Ovary (tissue), 9 donors: ENCODE measurements around the gene GABRA1. TPM values are rescaled to one million over a fixed set of nuclear protein-coding genes. Genes with fewer than 3 reads are reported as not detected.

ENCODE experiments used
- DNase-seq, 5 donors: peaks; one replicate each; pipeline ENCODE4 v3.0.0-alpha.2; 2019 to 2020
- H3K27ac ChIP-seq, 2 donors: fragments of 200-600 bp; one replicate each; pipeline versions ENCODE4 v1.5.1 to v1.8.0; 2019 to 2022
- H3K27me3 ChIP-seq: fragments of 200-600 bp; one replicate; pipeline ENCODE4 v1.8.0; 2022
- H3K36me3 ChIP-seq: fragments of 200-600 bp; sonication (generic); one replicate; pipeline ENCODE4 v1.5.1; 2019
- H3K4me1 ChIP-seq: one replicate; pipeline ENCODE4 v1.8.1; 2013; ENCODE audit warnings: mild to moderate bottlenecking, moderate library complexity; ENCODE audit not compliant: insufficient read depth
- H3K4me3 ChIP-seq: fragments of 200-600 bp; sonication (generic); one replicate; pipeline ENCODE4 v1.5.1; 2017
- H3K9me3 ChIP-seq, 2 donors: fragments of 200-600 bp in 1 of 2; sonication (generic) in 1 of 2; one replicate each; pipeline versions ENCODE4 v1.5.1 to v1.8.1; 2013 to 2019; ENCODE audit warnings: mild to moderate bottlenecking in 1 of 2, moderate library complexity in 1 of 2
- CTCF ChIP-seq, 3 donors: fragments of 450-650 bp in 2 of 3; fragments of 200-600 bp in 1 of 3; IDR thresholded peaks; one replicate each; pipeline versions ENCODE4 v1.5.1 to v1.8.0; 2016 to 2022; ENCODE audit warnings: antibody characterized with exemption in 3 of 3, mild to moderate bottlenecking in 1 of 3
- EP300 ChIP-seq: sonication (generic); formaldehyde crosslinking; IDR thresholded peaks from one replicate; pipeline ENCODE4 v1.6.1; 2017; ENCODE audit warnings: antibody characterized with exemption
- POLR2A ChIP-seq: fragments of 450-650 bp; IDR thresholded peaks from one replicate; pipeline ENCODE4 v1.6.1; 2017; ENCODE audit warnings: antibody characterized with exemption, mild to moderate bottlenecking, moderate library complexity
- WGBS, 3 donors: extraction: QIAGEN DNeasy Blood & Tissue Kit in 1 of 3; methylation state at CpG; one replicate each; pipeline versions ENCODE4 v1.1.5 to v1.1.7; 2013 to 2017; 5-methylcytosine and 5-hydroxymethylcytosine counted together
- intact Hi-C, 4 donors: fragments of 100-400 bp; cut with DNase I; formaldehyde crosslinking; loops; one replicate each; pipeline versions ENCODE4 v1.11.0 to v1.15.1; 2022 to 2023
- polyA plus RNA-seq, 2 donors: library from polyadenylated mRNA; stranded (reverse); fragments of 200-250 nt in 1 of 2; fragments of 350-450 nt in 1 of 2; fragmentation: Illumina TruSeq in 1 of 2; extraction: RNeasy Lipid Tissue Mini Kit (QIAGEN cat#74804) in 1 of 2; gene quantifications; one replicate each; pipeline ENCODE4 v1.2.3, GENCODE V29; 2013 to 2014
- total RNA-seq, 7 donors: library from RNA; depleted of rRNA in 2 of 7; stranded (reverse); fragments of >200 nt in 2 of 7; fragmentation: NEBNext Ultra II Directional in 3 of 7; extraction: Animal tissue kit (Norgen Biotek cat#: 25700) in 3 of 7; gene quantifications; one replicate each; pipeline versions ENCODE4 v1.1.0 to v1.2.4, GENCODE V29; 2016 to 2023
- donor health status: DM: no; HTN: no; CAD: no; lungs with moderate emphysema.
- donor health status: DM: no; HTN: no; CAD: no.
- donor health status: Bipolar disorder and iron deficiency.
- donor health status: DM: yes; HTN: yes; CAD: no.
- donor health status: DM: no; HTN: no; CAD: no.
- donor health status: DM: yes; HTN: yes; CAD: no.

Gene GABRA1
- total and polyA plus RNA-seq, 9 donors, result not detected

- 67 to 75% (median 72%) methylated on average over 4 of the region's 4 CpGs for WGBS, 3 donors
- TF ChIP-seq CTCF (IDR thresholded peaks at IDR 0.05) (no peak), POLR2A (no peak), EP300 (no peak)
- no peaks in the 10 kb centered on the region for H3K4me1 ChIP-seq
- DNase-seq, result no peak
- no peak overlapping the region for H3K4me3 ChIP-seq
- intact Hi-C loops, result no loop called here
- H3K36me3 ChIP-seq, result no peaks in the 10 kb centered on the region
- H3K9me3 ChIP-seq, result no peaks in the 10 kb centered on the region
- H3K27ac ChIP-seq, result no peak overlapping the region
- no peaks in the 10 kb centered on the region for H3K27me3 ChIP-seq
These were observed 78.0 kb downstream of the GABRA1 start for GRCh38 chr5:161925960-161926359.

DNA sequence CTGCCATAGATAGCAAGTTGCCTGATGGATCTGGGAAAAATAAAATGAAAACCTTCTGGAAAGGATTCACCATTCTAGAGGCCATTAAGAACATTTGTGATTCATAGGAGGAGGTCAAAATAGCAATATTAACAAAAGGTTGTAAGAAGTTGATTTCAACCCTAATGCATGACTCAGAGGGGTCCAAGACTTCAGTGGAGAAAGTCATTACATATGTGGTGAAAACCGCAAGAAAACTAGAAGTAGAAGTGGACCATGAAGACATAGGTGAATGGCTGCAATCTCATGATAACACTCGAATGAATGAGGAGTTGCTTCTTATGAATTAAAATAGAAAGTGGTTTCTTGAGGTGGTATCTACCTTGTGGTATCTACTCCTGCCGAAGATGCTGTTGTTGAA, 86.6 kb downstream of the GABRA1 start:
- H3K27me3 ChIP-seq, result no peaks in the 10 kb centered on the region
- TF ChIP-seq EP300 (no peak), POLR2A (no peak), CTCF (IDR thresholded peaks at IDR 0.05) (no peak)
- no peaks in the 10 kb centered on the region for H3K36me3 ChIP-seq
- intact Hi-C loops, result no loop called here
- no peaks in the 10 kb centered on the region for H3K4me1 ChIP-seq
- H3K4me3 ChIP-seq, result no peak overlapping the region
- H3K9me3 ChIP-seq, result no peaks in the 10 kb centered on the region
- no peak for DNase-seq
- WGBS, 3 donors, result 74 to 84% (median 75%) methylated on average over 3 of the region's 3 CpGs
- H3K27ac ChIP-seq, result no peak overlapping the region

GRCh38 chr5:161944974-161945373, 97.1 kb downstream of the GABRA1 start:
- TF ChIP-seq CTCF (IDR thresholded peaks at IDR 0.05), result no peak
- no peak for TF ChIP-seq EP300
- TF ChIP-seq POLR2A, result no peak
- WGBS, 3 donors, result 80 to 94% (median 81%) methylated on average over 1 of the region's 1 CpG
- Histone ChIP-seq H3K27me3 (no peaks in the 10 kb centered on the region), H3K36me3 (no peaks in the 10 kb centered on the region), H3K4me1 (no peaks in the 10 kb centered on the region), H3K4me3 (no peak overlapping the region), H3K9me3 (no peaks in the 10 kb centered on the region), H3K27ac (no peak overlapping the region)
- intact Hi-C loops, result no loop called here
- DNase-seq, result no peak

DNA sequence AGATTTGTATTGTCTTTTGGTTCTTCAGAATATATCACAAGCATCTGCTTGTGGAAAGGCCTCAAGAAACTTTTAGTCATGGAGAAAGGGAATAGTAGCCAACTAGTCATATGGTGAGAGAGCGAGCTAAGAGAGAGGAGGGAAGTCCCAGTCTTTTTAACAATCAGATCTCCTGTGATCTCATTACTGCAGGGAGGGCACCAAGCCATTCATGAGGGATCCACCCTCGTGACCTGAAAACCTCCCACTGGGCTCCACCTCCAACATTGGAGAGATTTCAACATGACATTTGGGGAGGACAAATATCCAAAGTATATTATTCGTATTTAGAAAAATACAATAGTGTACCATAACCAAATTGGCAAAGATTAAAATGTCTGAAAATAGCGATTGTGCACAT, 99.0 kb downstream of the GABRA1 start:
- H3K4me1 ChIP-seq, result no peaks in the 10 kb centered on the region
- 67 to 79% (median 75%) methylated on average over 4 of the region's 4 CpGs for WGBS, 3 donors
- intact Hi-C loops, result no loop called here
- H3K36me3 ChIP-seq, result no peaks in the 10 kb centered on the region
- H3K4me3 ChIP-seq, result no peak overlapping the region
- no peak overlapping the region for H3K27ac ChIP-seq
- no peaks in the 10 kb centered on the region for H3K27me3 ChIP-seq
- TF ChIP-seq CTCF (IDR thresholded peaks at IDR 0.05) (no peak), POLR2A (no peak), EP300 (no peak)
- no peaks in the 10 kb centered on the region for H3K9me3 ChIP-seq
- no peak for DNase-seq

Other genes with a start within 250 kb of the GABRA1 start
- gene GABRA6, start 162.4 kb upstream of the GABRA1 start, total RNA-seq, result not detected
- not detected for gene GABRA6, start 162.4 kb upstream of the GABRA1 start, polyA plus RNA-seq
- gene GABRG2, start 219.7 kb downstream of the GABRA1 start, total RNA-seq, result not detected
- gene GABRG2, start 219.7 kb downstream of the GABRA1 start, polyA plus RNA-seq, result not detected